ENCODE results near the gene ASTL. TPM values are rescaled to one million over a fixed set of nuclear protein-coding genes. Genes with fewer than 3 reads are reported as not detected.

ASTL gene
- total RNA-seq, 1 donor from 2014 or later, result not detected

GRCh38 chr2:96083064-96083939 lies 55.0 kb downstream of the ASTL start:
- DNase-seq (ENCODE audit: low read depth) (no peak), FAIRE-seq (no peak)
- Histone ChIP-seq H3K27me3 (ENCODE audit: control insufficient read depth, insufficient read depth, low read length) (no peaks in the 10 kb centered on the region), H3K36me3 (ENCODE audit: control insufficient read depth, insufficient read depth, low read length) (no peaks in the 10 kb centered on the region), H3K4me3 (ENCODE audit: low read depth, low read length) (no peak overlapping the region)
- TF ChIP-seq, protein P1, sequence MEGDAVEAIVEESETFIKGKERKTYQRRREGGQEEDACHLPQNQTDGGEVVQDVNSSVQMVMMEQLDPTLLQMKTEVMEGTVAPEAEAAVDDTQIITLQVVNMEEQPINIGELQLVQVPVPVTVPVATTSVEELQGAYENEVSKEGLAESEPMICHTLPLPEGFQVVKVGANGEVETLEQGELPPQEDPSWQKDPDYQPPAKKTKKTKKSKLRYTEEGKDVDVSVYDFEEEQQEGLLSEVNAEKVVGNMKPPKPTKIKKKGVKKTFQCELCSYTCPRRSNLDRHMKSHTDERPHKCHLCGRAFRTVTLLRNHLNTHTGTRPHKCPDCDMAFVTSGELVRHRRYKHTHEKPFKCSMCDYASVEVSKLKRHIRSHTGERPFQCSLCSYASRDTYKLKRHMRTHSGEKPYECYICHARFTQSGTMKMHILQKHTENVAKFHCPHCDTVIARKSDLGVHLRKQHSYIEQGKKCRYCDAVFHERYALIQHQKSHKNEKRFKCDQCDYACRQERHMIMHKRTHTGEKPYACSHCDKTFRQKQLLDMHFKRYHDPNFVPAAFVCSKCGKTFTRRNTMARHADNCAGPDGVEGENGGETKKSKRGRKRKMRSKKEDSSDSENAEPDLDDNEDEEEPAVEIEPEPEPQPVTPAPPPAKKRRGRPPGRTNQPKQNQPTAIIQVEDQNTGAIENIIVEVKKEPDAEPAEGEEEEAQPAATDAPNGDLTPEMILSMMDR (IDR thresholded peaks at IDR 0.05; ENCODE audit: insufficient read depth, low read length, severe bottlenecking), result no peak

DNA sequence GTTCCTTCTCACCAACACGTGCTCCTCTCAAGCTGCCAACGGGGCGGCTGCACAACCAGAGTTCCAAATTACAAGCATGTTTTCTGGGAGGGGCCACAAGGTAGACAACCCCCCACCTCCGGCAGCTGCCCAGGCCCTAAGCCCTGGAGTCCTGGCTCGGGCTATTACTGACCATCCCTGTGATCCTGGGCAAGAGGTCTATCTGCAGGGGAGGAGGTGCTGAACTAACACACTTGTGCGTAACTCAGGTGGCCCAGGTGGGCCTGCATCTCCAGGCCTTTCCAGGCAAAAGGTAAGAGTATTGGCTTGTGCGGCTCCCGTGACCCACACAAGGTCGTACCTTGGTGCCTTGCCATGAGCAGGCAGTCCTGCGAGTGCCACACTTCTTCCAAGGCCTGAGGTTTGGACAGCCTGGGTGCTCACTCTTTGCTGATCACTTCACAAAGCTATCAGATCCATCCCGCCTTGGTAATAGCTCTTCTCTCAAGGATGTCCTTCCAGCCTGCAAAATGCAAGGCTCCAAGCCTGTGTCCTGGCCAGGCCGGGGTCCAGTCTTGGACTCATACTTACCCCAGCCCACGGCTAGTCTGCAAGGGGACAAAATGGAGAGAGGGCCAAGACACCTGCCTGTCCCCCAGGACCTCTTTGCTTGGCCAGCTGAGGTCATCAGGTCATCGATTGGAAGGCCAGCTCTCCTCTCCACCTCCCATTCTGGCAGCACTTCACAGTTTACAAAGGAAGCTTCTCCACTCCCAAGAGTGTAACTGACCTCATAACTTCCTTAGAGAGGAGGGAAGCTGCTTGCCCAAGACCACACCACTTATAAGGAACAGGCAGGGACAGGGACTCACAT lies 55.9 kb downstream of the ASTL start:
- FAIRE-seq (no peak), DNase-seq (ENCODE audit: low read depth) (no peak)
- Histone ChIP-seq H3K27me3 (ENCODE audit: control insufficient read depth, insufficient read depth, low read length) (no peaks in the 10 kb centered on the region), H3K4me3 (ENCODE audit: low read depth, low read length) (no peak overlapping the region), H3K36me3 (ENCODE audit: control insufficient read depth, insufficient read depth, low read length) (no peaks in the 10 kb centered on the region)
- TF ChIP-seq, protein P1 (IDR thresholded peaks at IDR 0.05; ENCODE audit: insufficient read depth, low read length, severe bottlenecking), result no peak

- H3K27me3 ChIP-seq (ENCODE audit: control insufficient read depth, insufficient read depth, low read length), result no peaks in the 10 kb centered on the region
- no peaks in the 10 kb centered on the region for H3K36me3 ChIP-seq (ENCODE audit: control insufficient read depth, insufficient read depth, low read length)
- TF ChIP-seq, protein P1 (IDR thresholded peaks at IDR 0.05; ENCODE audit: insufficient read depth, low read length, severe bottlenecking), result no peak
- no peak for FAIRE-seq
- H3K4me3 ChIP-seq (ENCODE audit: low read depth, low read length), result no peak overlapping the region
- DNase-seq (ENCODE audit: low read depth), result no peak
Measured at GRCh38 chr2:96081042-96081441, 57.3 kb downstream of the ASTL start.

DNA sequence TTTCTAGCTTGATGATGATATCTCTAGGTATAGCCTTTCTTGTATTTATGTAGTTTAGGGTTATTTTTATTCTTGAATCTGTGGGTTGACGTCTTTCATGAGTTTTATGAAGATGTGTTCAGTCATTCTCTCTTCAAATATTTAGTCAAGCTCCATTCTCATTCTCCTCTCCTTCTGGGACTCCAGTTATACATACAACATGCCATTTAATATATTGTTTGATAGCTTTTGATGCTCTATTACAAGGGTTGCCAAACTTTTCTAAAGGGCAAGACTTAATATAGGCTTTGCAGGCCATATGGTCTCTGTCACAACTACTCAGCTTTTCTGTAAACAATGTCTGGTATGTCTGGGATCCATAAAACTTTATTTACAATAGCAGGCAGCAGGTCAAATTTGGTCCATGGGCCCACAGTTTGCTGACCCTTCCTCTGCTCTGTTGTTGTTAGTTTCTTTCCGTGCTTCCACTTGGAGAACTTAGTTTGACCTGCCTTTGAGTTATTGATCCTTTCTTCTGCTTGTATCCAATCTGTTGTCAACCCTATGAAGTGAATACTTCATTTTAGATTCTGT lies 63.0 kb downstream of the ASTL start:
- DNase-seq (ENCODE audit: low read depth), result no peak
- peaks cover 2% of the 10 kb centered on the region for H3K27me3 ChIP-seq (ENCODE audit: control insufficient read depth, insufficient read depth, low read length)
- FAIRE-seq, result no peak
- TF ChIP-seq, protein P1 (IDR thresholded peaks at IDR 0.05; ENCODE audit: insufficient read depth, low read length, severe bottlenecking), result no peak
- no peak overlapping the region for H3K4me3 ChIP-seq (ENCODE audit: low read depth, low read length)
- no peaks in the 10 kb centered on the region for H3K36me3 ChIP-seq (ENCODE audit: control insufficient read depth, insufficient read depth, low read length)

DNA sequence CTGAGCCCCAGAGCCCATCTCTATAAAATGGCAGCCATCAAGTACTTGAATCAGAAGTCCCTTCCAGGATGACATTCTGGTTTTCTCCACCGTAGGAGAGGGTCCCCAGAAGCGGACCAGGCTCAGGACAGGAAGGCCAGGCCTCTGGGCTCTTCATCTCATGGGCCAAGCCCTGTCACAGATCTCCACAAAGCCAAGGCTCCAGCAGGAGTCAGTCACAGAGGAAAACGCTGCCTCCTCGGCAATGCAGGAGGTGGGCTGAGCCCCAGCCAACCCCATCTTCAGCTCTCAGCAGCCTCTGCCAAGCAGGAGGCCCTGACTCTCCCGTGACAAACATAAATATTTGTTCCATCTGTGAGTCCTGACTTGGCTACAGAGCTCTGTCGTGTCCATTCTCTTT lies 64.1 kb downstream of the ASTL start:
- Histone ChIP-seq H3K27me3 (ENCODE audit: control insufficient read depth, insufficient read depth, low read length) (peaks cover 2% of the 10 kb centered on the region), H3K4me3 (ENCODE audit: low read depth, low read length) (no peak overlapping the region), H3K36me3 (ENCODE audit: control insufficient read depth, insufficient read depth, low read length) (no peaks in the 10 kb centered on the region)
- DNase-seq (ENCODE audit: low read depth), result no peak
- TF ChIP-seq, protein P1 (IDR thresholded peaks at IDR 0.05; ENCODE audit: insufficient read depth, low read length, severe bottlenecking), result no peak
- no peak for FAIRE-seq

All from bronchial epithelial cell (primary cell).